G401 (cell line): ENCODE measurements around the gene LIAS. TPM values are rescaled to one million over a fixed set of nuclear protein-coding genes. Genes with fewer than 3 reads are reported as not detected.
"Not testable (repeated sequence)": the region's sequence is repeated elsewhere in the genome, so short reads cannot be mapped to it uniquely, and the experiment has no call there.

Source experiments
- DNase-seq: peaks from one replicate; pipeline ENCODE4 v3.0.0-alpha.2; 2015; ENCODE audit warnings: low spot score
- in situ Hi-C: cut with HindIII; loops from 2 replicates; pipeline ENCODE4 v1.10.0; 2016; ENCODE audit warnings: low sequenced_read_pairs, mixed read lengths
- total RNA-seq: library from RNA; depleted of rRNA; stranded (reverse); fragments of >200 nt; shearing (Covaris generic); gene quantifications from 2 replicates; pipeline ENCODE4 v1.2.3, GENCODE V29; 2014

The LIAS gene
- total RNA-seq, 1 experiment from 2014 or later = 34.7 TPM

DNA sequence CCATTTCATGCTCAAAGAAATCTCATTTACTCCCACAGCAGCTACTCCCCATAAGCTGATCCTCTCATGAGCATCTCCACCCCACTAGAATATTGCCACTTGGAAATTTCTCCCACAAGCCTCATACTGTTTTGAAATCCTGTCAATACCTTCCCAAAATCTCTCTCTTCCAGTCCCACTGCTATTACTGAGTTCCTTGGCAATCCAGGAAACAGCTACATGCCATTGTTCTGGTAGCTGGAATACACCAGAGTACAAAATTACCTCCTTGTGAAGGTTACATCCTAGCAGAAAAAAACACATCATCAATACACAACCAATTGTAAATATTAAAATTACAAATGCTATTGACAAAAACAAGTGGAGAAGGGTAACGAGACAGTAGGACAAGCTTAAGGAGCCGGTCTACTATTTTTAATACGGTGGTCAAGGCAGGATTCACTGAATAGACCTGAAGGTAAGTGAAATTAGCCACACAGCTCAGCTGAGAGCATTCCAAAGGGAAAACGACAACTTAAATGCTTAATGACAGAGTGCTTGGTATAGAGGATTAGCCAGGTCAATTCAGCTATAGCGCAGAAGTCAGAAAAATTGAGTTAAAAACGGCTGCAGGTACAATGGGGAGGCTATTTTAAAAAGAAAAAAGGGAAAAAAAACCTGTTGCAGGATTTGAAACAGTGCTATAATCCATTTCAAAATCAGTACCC lies 6.5 kb upstream of the LIAS start:
- in situ Hi-C loops = no loop called here
- no peak for DNase-seq

- in situ Hi-C loops = no loop called here
- DNase-seq = no peak
These were observed 5.8 kb upstream of the LIAS start for GRCh38 chr4:39452860-39453587.

- DNase-seq = no peak
- in situ Hi-C loops = no loop called here
These were observed 5.1 kb upstream of the LIAS start for GRCh38 chr4:39453738-39454137.

DNA sequence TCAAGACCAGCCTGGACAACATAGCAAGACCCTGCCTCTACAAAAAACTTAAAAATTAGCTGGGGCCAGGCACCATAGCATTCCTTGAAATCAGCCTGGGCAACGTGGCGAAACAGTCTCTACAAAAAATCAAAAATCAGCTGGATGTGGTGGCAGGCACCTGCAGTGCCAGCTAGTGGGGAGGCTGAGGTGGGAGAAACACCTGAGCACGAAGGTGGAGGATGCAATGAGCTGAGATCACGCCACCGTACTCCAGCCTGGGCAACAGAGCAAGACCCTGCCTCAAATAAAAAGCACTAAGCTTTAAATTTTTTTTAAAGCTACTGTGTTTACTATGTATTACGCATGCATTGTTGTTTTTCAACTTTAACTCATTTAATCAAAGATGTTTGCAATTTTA lies 3.4 kb upstream of the LIAS start:
- DNase-seq = no peak
- in situ Hi-C loops = no loop called here

DNA sequence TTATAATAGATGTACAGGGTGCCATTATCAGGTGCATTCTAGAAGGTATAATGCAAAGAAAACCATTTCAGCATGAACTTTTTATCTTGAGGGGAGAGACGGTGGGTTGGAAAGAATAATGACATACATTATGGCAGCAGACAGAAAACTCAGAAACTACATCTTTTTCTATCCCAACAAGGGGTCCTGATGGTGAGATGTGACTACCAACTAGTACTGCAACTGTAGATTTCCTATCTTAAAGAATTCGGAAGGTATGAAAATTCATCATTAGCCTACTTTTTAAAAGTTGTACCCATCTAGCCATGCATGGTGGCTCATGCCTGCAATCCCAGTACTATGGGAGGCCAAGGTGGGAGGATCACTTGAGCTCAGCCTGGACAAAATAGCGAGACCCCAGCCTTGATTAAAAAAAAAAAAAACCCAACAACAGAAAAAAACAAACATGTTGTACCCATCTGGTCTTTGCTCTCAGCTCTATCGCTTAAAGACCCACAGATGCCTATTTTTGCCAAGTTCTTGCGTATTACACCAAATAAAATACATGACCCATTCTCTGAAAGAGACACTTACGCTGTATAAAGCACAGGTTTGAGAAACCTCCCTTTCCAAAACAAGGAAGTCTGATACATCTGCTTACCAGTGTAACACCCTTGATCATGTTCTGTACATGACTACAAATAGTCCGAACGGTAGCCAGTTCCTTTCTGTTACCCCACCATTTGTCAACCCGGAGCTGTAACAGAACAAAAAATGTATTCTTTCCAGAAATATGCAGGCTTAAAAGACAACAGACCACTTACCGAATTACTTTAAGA lies 1.7 kb upstream of the LIAS start:
- in situ Hi-C loops = no loop called here
- no peak for DNase-seq

- in situ Hi-C loops, DNase-seq: not testable (repeated sequence)
These were observed 723 bp upstream of the LIAS start for GRCh38 chr4:39458161-39458504.

DNA sequence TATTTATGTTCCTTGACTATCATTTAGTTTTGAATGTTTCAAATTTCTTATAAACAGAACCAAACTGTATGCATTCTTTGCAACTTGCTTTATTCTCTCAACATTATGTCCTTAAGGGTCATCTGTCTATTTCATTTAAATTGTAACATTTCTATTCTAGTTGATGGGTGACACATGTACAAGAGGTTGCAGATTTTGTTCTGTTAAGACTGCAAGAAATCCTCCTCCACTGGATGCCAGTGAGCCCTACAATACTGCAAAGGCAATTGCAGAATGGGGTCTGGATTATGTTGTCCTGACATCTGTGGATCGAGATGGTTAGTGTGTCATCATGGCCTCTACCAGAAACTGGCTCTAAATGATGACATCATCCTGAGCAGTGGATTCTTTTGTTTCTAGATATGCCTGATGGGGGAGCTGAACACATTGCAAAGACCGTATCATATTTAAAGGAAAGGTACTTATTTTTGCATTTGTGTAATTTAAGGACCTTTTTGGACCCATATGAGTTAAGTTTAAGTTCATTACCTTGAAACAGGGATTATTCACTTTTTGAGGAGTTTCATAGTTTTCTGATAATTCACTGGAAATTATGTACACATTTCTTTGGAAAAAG lies 6.1 kb downstream of the LIAS start:
- no peak for DNase-seq
- in situ Hi-C loops = no loop called here

- in situ Hi-C loops = no loop called here
- no peak for DNase-seq
These were observed 7.9 kb downstream of the LIAS start for GRCh38 chr4:39466747-39467146.

DNA sequence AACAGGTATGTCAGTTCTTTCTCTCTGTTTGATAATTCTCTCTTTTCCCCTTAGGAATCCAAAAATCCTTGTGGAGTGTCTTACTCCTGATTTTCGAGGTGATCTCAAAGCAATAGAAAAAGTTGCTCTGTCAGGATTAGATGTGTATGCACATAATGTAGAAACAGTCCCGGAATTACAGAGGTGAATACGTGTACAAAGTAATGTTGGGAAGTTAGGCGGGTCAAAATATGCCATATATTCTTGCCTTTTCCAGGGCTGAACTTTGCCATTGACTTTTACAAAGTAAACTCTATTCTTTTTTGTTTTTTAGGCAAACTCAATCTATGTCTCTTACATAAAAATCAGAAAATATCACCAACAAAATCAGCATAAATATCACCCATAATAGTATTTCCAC lies 8.6 kb downstream of the LIAS start:
- in situ Hi-C loops = no loop called here
- no peak for DNase-seq

DNA sequence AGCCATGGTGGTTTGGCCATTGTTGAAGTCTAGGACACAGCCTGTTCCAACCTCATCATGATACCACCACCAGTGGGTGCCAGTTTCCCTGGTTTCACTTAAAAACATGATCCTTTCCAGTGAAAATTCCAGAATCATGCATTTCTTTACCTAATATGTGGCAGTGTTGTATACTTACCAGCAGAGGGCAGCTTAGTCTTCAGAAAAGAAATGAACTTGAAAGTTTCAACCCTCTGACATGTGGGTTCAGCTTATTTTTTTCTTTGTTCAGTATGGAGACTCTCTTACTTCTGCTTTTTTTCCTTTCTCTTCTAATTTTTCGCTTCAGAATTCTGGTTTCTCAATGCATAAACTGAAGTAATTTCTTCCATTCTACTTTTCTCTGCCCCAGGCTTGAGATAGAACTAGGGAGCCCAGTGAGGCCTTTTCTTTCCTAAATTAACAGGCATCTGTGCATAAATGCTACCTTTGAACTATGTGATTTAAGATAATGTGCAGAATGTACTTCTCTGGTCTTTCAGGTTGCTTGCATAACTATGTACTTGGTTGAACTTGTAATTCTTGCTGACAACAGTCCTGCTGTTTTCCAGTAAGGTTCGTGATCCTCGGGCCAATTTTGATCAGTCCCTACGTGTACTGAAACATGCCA lies 10.7 kb downstream of the LIAS start:
- peak; percentile 82 for DNase-seq
- in situ Hi-C loops = no loop called here

DNA sequence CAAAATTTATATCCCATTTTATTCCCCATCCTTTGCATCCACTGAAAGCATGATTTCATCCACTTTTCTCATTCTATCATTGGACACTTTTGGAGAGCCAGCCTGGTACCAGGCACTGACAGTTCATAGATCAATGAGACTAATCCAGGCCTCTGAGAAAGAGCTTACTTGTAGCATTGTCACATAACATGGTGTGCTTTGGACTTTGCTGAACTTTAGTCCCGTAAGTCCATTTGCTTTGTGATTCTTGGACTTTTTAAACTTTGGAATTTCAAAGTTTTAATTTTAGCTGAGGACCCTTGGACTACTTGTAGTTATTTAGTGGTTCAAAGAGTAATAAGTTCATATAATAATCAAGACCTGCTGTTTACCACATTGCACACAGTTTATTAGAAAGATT lies 11.5 kb downstream of the LIAS start:
- no peak for DNase-seq
- in situ Hi-C loops = no loop called here

- DNase-seq = no peak
- in situ Hi-C loops = no loop called here
These were observed 13.5 kb downstream of the LIAS start for GRCh38 chr4:39472396-39472795.

DNA sequence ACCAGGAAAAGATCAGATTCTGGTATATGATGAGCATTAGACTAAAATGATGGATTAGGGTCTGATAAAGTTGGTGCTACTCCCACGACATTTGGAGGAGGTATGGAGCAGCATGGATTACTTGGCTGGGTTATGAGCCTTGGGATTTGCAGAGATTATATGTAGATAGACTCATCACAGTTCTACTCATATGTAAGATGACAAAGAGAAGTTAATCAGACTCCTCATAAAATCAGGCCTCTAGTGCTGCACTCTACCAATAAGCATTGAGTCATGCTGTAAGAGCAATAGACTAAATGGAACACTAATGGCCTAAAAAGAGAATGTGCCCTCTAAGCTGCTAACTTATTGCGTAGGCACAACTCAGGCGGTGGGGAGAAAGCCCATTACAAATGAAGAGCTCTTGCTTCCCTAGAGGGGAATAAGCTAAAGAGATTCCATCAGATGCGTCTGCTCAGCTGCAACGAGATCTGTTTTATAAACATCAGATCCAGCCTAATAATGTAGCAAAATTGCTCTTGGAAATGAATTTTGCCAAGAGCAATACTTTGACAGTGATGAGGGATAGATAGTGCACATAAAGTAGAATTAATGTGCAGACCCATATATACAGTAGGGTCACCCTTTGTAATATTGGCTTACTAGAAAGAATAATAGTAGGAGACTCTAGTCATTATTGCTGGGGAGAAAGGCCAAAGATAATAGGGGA lies 17.5 kb downstream of the LIAS start:
- no peak for DNase-seq
- in situ Hi-C loops = no loop called here

DNA sequence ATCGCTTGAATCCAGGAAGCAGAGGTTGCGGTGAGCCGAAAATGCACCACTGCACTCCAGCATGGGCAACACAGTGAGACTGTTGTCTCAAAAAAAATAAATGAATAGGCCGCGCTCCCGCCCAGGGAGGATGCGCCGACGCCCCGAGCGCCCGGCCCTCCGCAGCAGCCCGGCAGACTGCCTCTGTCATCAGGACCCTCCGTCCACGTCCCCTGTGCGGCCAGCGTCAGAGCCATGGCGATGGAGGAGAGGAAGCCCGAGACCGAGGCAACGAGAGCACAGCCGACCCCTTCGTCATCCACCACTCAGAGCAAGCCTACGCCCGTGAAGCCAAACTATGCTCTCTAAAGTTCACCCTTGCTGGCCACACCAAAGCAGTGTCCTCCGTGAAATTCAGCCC lies 21.4 kb downstream of the LIAS start:
- in situ Hi-C loops = no loop called here
- no peak for DNase-seq

GRCh38 chr4:39480902-39481695 lies 22.2 kb downstream of the LIAS start:
- in situ Hi-C loops = no loop called here
- DNase-seq = no peak

DNA sequence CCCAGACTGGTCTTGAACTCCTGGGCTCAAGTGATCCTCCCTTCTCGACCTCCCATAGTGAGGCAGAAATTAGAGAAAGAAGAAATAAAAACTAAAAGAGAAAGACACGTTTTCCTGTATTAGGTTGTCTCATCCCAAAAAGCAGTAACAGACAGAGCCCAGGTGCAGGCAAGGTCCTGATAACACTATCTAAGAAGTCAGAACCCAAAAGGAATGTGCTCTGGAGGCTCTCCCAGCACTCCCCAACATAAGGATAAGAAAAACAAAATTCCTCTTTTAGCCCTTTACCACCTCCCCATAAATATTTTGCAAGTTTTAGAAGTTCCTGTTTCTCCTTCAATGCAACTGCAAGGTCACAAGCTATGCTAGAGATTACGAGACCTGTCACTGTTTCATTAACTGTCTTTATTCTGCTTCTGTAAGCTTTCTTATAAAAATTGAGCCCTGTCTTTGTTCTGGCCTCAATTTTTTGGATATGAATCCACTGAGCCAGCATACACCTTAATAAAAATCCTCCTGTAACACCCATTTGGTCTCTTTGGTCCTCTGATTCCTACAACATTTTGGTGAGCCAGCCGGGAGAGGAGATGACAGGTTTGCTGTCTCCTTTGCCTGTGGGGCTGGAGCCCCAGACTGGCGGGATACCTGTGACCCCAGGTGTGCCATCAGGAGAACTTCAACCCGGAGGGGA lies 25.9 kb downstream of the LIAS start:
- no peak for DNase-seq
- in situ Hi-C loops = no loop called here

- in situ Hi-C loops = no loop called here
- no peak for DNase-seq
These were observed 27.5 kb downstream of the LIAS start for GRCh38 chr4:39486221-39486804.
